DND-41 (cell line): ENCODE measurements around the gene FAM50A.

ENCODE experiments used
- ATAC-seq: fragments of 200-7000 bp; cut with Tn5 transposase; 3 replicates; pipeline ENCODE4 v1.9.1; 2021; ENCODE audit warnings: low read depth; ENCODE audit not compliant: insufficient read depth
- DNase-seq: peaks from one replicate; pipeline ENCODE4 v3.0.0-alpha.2; 2020
- H2AFZ ChIP-seq: 2 replicates; pipeline ENCODE4 v1.6.0; 2012; ENCODE audit warnings: low read depth, low read length
- H3K27ac ChIP-seq: 2 replicates; pipeline ENCODE4 v1.5.1; 2012; ENCODE audit warnings: low read length, inconsistent platforms
- H3K27me3 ChIP-seq: fragments of 200-600 bp; sonication (generic); 2 replicates; pipeline ENCODE4 v1.6.0; 2012; ENCODE audit warnings: low read length, mild to moderate bottlenecking, inconsistent platforms; ENCODE audit not compliant: insufficient read depth, poor library complexity
- H3K36me3 ChIP-seq: 2 replicates; pipeline ENCODE4 v1.5.1; 2012; ENCODE audit warnings: low read length, inconsistent platforms; ENCODE audit not compliant: insufficient read depth
- H3K4me1 ChIP-seq: 2 replicates; pipeline ENCODE4 v1.5.1; 2012; ENCODE audit warnings: mild to moderate bottlenecking, low read length; ENCODE audit not compliant: insufficient read depth
- H3K4me2 ChIP-seq: 2 replicates; pipeline ENCODE4 v1.6.0; 2012; ENCODE audit warnings: mild to moderate bottlenecking, moderate library complexity, low read length, inconsistent platforms; ENCODE audit not compliant: insufficient read depth
- H3K4me3 ChIP-seq, 2 experiments: fragments of 200-600 bp in 1 of 2; shearing (Covaris generic) in 1 of 2; 2 replicates each; pipeline ENCODE4 v1.5.1; 2012 to 2016; ENCODE audit warnings: inconsistent platforms in 2 of 2, low read length in 2 of 2, mild to moderate bottlenecking in 2 of 2, low read depth in 1 of 2, moderate library complexity in 1 of 2
- H3K79me2 ChIP-seq: 2 replicates; pipeline ENCODE4 v1.6.0; 2012; ENCODE audit warnings: low read length, inconsistent platforms; ENCODE audit not compliant: insufficient read depth
- H3K9ac ChIP-seq: 2 replicates; pipeline ENCODE4 v1.6.0; 2012; ENCODE audit warnings: low read depth, mild to moderate bottlenecking, inconsistent platforms, low read length, moderate library complexity
- H3K9me3 ChIP-seq: 2 replicates; pipeline ENCODE4 v1.5.1; 2012; ENCODE audit warnings: low read length, moderate library complexity, mild to moderate bottlenecking, inconsistent platforms; ENCODE audit not compliant: insufficient read depth, severe bottlenecking
- H4K20me1 ChIP-seq: 2 replicates; pipeline ENCODE4 v1.6.0; 2012; ENCODE audit warnings: low read length; ENCODE audit not compliant: insufficient read depth
- CTCF ChIP-seq: IDR thresholded peaks from 2 replicates; pipeline ENCODE4 v1.5.1; 2012; ENCODE audit warnings: borderline replicate concordance, low read length, moderate library complexity, mild to moderate bottlenecking; ENCODE audit not compliant: poor library complexity, severe bottlenecking; ENCODE audit errors: extremely low read depth
- EZH2 ChIP-seq: IDR thresholded peaks from 3 replicates; pipeline ENCODE4 v1.6.1; 2012; ENCODE audit warnings: borderline replicate concordance, low read depth, mild to moderate bottlenecking, moderate library complexity, low read length, inconsistent platforms; ENCODE audit not compliant: severe bottlenecking

FAM50A gene

GRCh38 chrX:154412468-154412867 is 31.5 kb upstream of the FAM50A start:
- Histone ChIP-seq H4K20me1 (no peaks in the 10 kb centered on the region), H3K4me1 (peaks cover 14% of the 10 kb centered on the region), H3K27me3 (no peaks in the 10 kb centered on the region), H3K4me3 (peak overlapping the region; percentile 50 to 77; a peak in 3 of 4 replicates), H2AFZ (peak overlapping the region; percentile 87), H3K36me3 (peaks cover 17% of the 10 kb centered on the region), H3K9ac (peak overlapping the region; percentile 95), H3K79me2 (peaks cover 21% of the 10 kb centered on the region; the same call in 1 of the 2 replicates), H3K9me3 (no peaks in the 10 kb centered on the region), H3K4me2 (peak overlapping the region; percentile 93), H3K27ac (peak overlapping the region; percentile 92)
- peak; percentile 57 for ATAC-seq
- DNase-seq: peak; percentile 49
- TF ChIP-seq EZH2: no peak
- no peak for TF ChIP-seq CTCF

- Histone ChIP-seq H3K4me2 (peak overlapping the region; percentile 93; the same call in 1 of the 2 replicates), H3K27ac (peak overlapping the region; percentile 92; the same call in 1 of the 2 replicates), H3K36me3 (peaks cover 17% of the 10 kb centered on the region), H3K27me3 (no peaks in the 10 kb centered on the region), H3K9ac (no peak overlapping the region), H3K4me1 (peaks cover 14% of the 10 kb centered on the region), H3K79me2 (peaks cover 21% of the 10 kb centered on the region; the same call in 1 of the 2 replicates), H4K20me1 (no peaks in the 10 kb centered on the region), H3K9me3 (no peaks in the 10 kb centered on the region), H3K4me3 (no peak overlapping the region), H2AFZ (no peak overlapping the region)
- ATAC-seq (no peak), DNase-seq (no peak)
- TF ChIP-seq EZH2 (no peak), CTCF (no peak)
Observed at GRCh38 chrX:154413142-154413541, 30.8 kb upstream of the FAM50A start.

GRCh38 chrX:154417157-154417556 is 26.8 kb upstream of the FAM50A start:
- H3K27ac ChIP-seq: no peak overlapping the region
- ATAC-seq: no peak
- H3K4me2 ChIP-seq: no peak overlapping the region
- peaks cover 25% of the 10 kb centered on the region for H3K36me3 ChIP-seq
- no peaks in the 10 kb centered on the region for H3K9me3 ChIP-seq
- no peaks in the 10 kb centered on the region for H4K20me1 ChIP-seq
- no peak for DNase-seq
- peaks cover 10% of the 10 kb centered on the region for H3K4me1 ChIP-seq
- no peak for TF ChIP-seq CTCF
- no peak for TF ChIP-seq EZH2
- H3K79me2 ChIP-seq: peaks cover 11% of the 10 kb centered on the region; the same call in 1 of the 2 replicates
- no peak overlapping the region for H3K4me3 ChIP-seq
- no peak overlapping the region for H3K9ac ChIP-seq
- no peaks in the 10 kb centered on the region for H3K27me3 ChIP-seq
- H2AFZ ChIP-seq: no peak overlapping the region

GRCh38 chrX:154419189-154419588 is 24.8 kb upstream of the FAM50A start:
- Histone ChIP-seq H3K27me3 (no peaks in the 10 kb centered on the region), H2AFZ (no peak overlapping the region), H3K36me3 (peaks cover 13% of the 10 kb centered on the region), H3K4me2 (no peak overlapping the region), H4K20me1 (no peaks in the 10 kb centered on the region), H3K9me3 (no peaks in the 10 kb centered on the region), H3K9ac (no peak overlapping the region), H3K4me1 (no peaks in the 10 kb centered on the region), H3K27ac (no peak overlapping the region), H3K79me2 (no peaks in the 10 kb centered on the region), H3K4me3 (no peak overlapping the region)
- TF ChIP-seq CTCF: no peak
- no peak for TF ChIP-seq EZH2
- no peak for ATAC-seq
- DNase-seq: no peak
